CD4-positive, alpha-beta T cell treated with Interleukin-4 for 4 hours (primary cell): ENCODE data around the gene SOAT2.
"Not testable (repeated sequence)": the region's sequence is repeated elsewhere in the genome, so short reads cannot be mapped to it uniquely, and the experiment has no call there.

ENCODE experiments used
- DNase-seq: peaks from one replicate; pipeline ENCODE4 v3.0.0-alpha.2; 2020

The SOAT2 gene

DNA sequence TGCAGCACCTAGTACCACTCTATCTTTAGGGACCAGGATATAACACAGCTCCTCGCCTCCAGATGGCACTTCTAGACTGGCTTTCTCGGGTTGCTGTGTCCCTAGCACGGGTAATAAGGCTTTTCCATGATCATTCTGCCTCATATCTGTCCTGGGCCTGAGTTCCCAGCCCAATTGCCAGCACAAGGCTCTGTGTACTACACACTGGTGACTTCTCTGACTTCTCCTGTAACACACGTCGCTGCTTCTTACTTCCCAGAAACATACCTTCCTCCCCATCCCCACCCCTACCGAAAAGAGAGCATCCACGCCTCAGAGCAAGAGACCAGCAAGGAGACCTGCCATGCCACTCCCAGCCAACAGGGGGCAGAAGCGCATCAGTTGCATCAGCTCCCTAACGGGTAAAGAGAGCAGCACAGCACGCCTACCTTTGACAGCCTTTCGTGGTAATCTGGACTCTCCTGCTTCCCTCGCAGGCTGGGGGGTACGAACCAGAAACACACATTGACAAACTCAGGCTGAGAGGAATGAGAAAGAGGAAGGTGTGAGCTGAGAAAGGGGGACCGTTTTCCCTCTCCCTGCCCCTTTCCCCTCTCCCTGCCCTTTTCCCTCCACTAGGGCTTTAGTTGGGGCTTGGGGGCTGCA, 56.0 kb downstream of the SOAT2 start:
- peak; percentile 86 for DNase-seq

DNA sequence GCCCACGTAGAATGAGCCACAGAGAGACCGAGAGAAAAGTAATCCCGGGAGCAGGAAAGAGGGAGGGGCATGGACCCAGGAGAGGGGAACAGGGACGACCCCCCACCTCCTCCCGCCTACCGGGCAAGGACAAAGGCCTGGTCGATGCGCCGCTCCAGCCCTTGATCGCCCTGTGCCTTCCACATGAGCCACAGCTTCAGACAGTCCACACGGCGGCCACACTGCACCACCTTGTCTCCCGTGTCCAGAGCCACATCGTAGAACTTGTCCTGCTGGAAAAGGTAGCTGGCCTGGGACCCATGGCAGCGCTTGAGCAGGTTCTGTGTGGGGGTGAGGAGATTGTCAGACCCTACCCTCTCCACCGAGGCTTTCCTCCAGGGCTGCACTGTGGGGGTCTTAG, 56.7 kb downstream of the SOAT2 start:
- no peak for DNase-seq

DNA sequence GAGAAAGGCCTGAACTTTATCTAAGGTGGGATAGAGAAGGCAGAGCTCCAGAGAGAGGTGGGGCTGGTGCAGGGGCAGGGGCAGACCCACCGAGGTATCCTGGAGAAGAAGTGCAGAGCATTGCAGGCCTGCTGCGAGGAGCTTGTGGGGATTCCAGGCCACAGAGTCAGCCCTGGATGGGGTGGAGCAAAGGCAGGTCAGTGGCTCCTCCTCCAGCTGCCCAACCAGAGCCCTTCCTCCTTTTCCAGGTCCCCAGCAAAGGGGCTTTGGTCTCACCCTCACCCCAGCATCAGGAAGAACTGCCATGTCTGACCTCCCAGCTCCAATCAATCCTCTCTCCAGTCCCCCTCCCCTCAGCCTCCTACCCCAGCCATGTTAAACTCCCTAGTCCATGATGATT, 57.4 kb downstream of the SOAT2 start:
- DNase-seq: no peak

DNA sequence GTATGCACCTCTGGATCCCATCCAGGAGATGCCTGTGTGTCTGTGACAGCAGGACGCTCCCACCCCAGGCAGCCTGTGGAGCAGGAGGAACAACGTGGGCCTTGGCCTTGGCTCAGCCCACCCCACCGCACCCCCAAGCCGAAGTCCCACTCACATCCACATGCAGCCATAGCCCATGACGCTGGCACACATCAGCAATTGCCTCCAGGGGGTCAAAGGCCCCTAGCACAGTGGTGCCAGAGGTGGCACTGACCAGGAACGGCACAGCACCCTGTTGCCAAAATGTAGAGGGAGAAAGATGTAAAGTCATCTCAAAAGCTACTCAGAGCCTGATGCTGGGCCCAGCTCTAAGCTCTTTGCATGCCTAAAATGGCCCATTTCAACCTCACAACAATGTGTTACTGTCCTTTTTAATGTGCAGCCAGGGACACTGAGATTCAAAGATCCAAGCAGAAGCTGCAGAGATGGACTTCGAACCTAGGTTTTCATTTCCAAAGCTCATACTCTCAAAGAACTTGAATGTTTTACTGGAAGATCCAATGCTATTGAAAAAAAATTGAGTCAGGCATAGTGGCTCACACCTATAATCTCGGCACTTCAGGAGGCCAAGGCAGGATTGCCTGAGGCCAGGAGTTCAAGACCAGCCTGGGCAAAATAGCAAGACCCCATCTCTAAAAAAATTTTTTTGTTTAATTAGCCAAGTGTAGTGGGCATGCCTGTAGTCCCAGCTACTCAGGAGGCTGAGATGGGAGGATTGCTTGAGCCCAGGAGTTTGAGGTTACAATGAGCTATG, 58.0 kb downstream of the SOAT2 start:
- DNase-seq: no peak

DNA sequence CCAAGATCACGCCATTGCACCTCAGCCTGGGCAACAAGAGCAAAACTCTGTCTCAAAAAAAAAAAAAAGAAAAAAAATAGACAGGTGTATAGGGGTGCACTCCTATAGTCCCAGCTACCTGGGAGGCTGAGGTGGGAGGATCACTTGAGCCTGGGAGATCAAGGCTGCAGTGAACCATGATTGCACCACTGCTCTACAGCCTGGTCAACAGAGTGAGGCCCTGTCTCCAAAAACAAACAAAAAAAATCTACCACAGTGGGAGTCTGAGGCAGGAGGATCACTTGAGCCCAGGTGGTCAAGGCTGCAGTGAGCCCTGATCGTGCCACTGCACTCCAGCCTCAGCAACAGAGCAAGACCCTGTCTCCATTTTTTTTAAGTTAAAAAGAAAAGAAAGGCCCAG, 59.7 kb downstream of the SOAT2 start:
- not testable (repeated sequence) for DNase-seq

DNA sequence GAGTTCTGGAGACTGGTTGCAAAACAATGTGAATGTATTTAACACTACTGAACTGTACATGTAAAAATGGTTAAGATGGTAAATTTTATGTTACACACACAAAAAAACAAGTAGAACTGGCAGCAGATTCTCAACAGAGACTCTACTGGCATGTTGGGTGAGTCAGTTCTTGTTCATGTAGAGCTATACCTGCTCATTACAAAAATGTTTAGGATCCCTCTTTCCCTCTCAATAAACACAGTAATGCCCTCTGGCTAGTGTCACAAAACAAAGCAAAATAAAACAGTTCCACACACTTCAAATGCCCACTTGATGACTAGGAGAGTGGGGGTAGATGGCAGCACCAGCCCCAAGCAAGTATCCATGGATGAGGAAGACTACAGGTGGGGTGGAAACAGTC, 63.6 kb downstream of the SOAT2 start:
- no peak for DNase-seq

DNA sequence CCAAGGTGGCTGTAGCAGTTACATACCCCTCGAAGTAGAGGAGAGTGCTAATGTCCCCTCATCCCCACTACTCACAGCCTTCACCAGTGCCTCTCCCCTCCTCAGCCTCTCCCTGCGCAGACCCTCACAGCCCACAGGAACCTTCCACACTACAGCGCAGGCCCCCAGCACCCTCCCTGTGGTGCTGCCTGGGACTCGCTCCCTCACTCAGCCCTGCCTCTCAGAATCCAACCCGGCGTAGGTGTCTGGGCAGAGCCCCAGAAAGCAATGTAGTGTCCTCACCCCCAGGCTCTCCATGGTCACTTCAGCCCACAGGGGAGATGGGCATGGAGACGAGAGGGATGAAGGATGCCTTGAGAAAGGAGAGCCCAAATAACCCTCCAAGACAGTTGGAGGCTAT, 66.4 kb downstream of the SOAT2 start:
- no peak for DNase-seq

DNA sequence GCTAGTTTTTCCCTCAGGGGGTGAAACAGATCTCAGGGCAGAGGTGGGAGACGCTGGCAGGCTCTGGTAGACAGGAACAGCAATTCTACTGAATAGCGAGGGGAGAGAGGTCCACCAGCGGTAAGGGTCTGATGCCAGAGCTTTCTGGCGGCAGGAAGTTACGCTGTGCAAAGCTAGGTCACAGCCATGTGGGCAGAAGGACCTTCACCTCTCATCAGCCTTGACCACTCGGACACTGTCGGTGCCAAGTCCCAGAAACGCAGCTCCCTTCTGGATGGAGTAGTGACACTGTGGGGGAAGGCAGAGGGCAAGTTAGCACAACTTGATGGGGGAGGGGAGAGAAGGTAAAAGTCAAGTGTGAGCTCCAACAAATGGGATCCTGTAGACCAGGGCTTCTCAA, 66.9 kb downstream of the SOAT2 start:
- DNase-seq: no peak

DNA sequence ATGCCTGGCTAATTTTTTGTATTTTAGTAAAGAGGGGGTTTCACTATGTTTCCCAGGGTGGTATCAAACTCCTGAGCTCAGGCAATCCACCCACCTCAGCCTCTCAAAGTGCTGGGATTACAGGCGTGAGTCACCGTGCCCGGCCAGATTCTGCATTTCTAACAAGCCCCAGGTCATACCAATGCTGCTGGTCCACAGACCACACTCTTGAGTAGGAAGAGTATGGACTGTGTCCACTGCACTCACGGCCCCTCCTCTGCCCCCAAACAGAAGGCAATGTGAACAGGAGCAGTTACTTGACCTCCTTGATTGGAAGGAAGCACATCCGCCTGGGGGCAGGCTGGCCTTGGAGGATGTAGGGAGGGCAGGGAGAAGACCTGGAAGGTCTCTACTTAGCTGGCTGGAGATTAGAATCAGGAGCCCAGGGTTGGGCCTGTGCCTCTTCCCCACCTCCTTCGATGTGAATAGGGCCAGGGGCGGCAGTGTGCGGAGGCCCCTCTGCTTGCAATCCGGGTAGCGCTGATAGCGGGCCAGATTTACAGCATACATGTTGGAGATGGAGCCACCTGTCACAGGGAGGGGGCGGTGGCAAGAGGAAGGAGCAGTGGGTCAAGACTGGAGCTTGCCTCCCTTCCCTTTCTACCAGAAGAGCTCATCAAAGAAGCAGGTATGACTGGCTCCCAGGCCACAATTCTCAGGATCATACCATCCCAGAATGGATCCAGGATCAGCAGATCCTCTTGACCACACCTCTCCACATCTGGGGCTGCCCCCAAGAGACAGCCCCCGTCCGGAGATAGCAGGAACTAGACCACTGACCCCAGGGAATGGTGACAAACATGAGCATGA, 67.8 kb downstream of the SOAT2 start:
- DNase-seq: no peak

DNA sequence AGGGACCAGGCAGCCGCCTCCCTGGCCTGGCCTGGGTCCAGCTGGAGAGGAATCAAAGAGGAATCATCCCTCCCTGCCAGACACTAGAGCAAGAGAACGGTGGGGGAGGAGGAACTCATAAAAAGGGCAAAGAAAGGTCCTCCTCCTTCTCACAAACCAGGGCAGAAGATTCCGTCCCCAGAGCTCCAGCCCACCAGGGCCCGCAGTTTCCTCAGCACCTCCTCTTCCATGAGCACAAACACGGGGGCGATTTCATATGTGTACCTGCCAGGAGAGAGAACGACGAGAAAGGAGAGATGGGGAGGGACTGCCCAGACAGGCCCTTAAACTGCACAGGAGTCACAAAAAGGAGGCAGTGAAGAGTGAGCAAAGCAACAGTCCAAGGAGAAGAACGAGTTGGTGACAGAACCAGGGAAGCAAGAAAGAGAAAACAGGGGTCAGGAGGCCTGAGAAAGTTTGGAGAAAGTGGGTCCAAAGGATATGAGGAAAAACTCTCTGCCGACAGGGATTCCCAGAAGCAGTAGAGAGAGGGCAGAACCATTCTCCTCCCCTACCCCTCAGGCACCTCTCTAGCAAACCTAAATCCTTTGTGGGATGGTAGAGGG, 68.5 kb downstream of the SOAT2 start:
- DNase-seq: no peak

DNA sequence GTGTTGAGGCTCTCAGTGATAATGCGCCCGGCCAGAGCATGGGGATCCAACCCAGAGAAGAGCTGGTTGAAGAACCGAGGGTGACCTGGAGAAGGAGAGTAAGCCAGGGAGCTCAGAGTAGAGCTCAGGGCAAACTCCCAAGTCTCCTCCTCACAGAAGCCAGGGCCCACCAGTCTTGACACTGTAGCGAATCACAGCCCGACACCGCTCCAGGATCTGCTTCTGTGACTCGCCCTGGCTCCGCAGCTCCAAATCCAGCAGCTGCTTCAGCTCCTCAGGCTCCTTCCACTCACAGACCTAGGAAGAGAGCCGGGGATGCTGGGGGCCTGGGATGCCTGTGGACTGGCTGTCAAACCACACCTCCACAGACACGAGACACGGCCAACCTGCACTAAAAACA, 69.1 kb downstream of the SOAT2 start:
- no peak for DNase-seq

DNA sequence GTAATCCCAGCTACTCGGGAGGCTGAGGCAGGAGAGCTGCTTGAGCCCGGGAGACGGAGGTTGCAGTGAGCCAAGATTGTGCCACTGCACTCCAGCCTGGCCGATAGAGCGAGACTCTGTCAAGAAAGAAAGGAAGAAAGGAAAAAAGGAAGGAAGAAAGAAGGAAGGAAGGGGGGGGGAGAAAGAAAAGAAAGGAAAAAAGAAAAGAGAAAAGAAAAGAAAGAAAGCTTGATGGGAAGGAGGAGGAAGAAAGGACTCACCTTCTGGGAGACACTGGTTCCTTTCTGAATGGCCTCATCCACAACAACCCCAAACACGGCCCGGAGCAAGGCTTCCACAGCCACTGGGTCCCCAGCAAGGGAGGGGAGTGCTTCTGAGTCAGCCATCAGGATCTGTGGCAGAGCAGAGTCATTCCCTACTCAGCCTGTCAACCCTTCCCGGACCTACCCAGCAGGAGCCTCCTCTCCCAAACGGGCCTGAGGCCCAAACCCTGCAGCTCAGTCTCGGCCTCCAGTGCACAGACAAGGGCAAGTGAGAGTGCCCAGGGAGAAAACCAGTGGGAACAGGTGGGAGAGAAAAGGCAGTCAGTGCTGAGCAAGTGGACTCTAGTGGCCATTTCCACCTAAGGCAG, 69.9 kb downstream of the SOAT2 start:
- DNase-seq: no peak
